Activated T-cell treated with anti-CD3 and anti-CD28 coated beads for 48 hours (primary cell): ENCODE measurements around the gene LRRC14B.
"Not testable (repeated sequence)": the region's sequence is repeated elsewhere in the genome, so short reads cannot be mapped to it uniquely, and the experiment has no call there.

Source experiments
- DNase-seq: peaks from one replicate; pipeline ENCODE4 v3.0.0-alpha.2; 2020; ENCODE audit warnings: low read depth

LRRC14B gene

GRCh38 chr5:160921-161802 is 30.1 kb upstream of the LRRC14B start:
- no peak for DNase-seq

DNA sequence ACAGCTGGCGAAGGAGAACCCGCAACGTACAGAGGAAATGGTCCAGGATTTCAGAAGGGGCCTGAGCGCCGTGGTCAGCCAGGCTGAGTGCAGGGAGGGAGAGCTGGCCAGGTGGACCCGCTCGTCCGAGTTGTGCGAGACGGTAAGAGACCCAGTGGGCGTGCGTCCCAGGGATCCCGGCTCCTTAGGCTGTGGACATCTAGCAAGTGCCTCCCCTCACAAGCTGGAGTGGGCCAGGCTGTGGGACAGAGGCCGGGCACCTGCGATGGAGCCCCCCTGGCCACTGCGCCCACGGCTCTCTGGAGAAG is 29.5 kb upstream of the LRRC14B start:
- no peak for DNase-seq

- no peak for DNase-seq
These were observed 29.1 kb upstream of the LRRC14B start for GRCh38 chr5:162190-162564.

DNA sequence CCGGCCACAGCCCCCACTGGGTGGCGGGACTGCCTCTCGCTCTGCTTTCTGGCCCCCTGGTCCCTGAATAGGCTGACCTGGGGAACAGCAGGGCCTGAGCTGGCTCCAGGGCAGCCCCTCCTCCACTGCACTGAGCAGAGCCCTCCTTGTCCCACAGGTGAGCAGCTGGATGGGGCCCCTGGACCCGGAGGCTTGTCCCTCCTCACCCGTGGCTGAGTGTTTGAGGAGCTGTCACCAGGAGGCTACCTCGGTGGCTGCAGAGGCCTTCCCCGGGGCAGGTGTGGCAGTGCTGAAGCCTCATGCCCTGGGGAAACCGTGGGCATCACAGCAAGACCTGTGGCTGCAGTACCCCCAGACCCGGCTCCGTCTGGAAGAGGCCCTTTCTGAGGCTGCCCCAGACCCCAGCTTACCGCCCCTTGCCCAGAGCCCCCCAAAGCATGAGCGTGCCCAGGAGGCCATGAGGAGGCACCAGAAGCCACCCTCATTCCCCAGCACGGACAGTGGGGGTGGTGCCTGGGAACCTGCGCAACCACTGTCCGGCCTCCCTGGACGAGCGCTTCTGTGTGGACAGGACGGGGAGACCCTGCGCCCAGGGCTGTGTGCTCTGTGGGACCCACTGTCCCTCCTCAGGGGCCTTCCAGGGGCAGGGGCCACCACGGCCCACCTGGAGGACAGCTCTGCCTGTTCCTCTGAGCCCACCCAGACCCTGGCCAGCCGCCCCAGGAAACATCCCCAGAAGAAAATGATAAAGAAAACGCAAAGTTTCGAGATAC is 28.5 kb upstream of the LRRC14B start:
- DNase-seq: no peak

DNA sequence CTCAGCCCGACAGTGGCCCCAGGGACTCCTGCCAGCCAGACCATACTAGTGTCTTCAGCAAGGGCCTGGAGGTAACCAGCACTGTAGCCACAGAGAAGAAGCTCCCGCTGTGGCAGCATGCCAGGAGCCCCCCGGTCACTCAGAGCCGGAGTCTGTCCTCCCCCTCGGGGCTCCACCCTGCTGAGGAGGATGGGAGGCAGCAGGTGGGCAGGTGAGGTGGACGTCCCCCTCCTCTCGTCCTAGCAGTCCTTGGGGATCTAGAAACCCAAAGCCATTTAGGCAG is 28.0 kb upstream of the LRRC14B start:
- DNase-seq: no peak

DNA sequence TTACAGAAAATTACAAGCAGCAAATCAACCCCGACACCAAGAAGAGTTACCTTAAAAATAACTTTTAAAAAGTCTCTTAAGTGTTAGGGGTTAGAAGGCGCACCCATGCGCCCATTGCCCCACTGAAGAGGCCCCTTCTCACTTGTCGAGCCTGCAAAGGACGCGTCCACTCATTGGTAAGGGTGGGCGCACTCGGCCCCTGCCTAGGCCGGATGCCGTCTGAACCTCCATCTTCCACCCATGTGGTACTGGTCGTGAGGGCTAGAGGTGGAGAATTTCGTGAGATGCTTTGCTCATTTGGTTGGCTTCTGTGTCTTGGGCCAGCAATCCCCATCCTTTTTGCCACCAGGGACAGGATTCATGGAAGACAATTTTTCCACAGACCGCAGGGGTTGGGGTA is 27.5 kb upstream of the LRRC14B start:
- no peak for DNase-seq

DNA sequence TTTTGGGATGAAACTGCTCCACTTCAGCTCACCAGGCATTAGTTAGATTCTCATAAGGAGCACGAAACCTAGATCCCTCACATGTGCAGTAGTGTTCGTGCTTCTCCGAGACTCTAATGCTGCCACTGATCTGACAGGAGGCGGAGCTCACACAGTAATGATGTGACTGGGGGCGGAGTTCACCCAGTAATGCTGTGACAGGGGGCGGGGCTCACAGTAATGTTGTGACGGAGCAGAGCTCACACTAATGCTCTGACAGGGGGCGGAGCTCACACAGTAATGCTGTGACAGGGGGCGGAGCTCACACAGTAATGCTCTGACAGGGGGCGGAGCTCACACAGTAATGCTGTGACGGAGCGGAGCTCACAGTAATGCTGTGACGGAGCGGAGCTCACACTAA is 27.1 kb upstream of the LRRC14B start:
- DNase-seq: no peak

DNA sequence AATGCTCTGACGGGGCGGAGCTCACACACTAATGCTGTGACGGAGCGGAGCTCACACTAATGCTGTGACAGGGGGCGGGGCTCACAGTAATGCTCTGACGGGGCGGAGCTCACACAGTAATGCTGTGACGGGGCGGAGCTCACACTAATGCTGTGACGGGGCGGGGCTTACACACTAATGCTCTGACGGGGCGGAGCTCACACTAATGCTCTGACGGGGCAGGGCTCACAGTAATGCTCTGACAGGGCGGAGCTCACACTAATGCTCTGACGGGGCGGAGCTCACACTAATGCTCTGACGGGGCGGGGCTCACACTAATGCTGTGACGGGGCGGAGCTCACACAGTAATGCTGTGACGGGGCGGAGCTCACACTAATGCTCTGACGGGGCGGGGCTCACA is 26.5 kb upstream of the LRRC14B start:
- DNase-seq: not testable (repeated sequence)

DNA sequence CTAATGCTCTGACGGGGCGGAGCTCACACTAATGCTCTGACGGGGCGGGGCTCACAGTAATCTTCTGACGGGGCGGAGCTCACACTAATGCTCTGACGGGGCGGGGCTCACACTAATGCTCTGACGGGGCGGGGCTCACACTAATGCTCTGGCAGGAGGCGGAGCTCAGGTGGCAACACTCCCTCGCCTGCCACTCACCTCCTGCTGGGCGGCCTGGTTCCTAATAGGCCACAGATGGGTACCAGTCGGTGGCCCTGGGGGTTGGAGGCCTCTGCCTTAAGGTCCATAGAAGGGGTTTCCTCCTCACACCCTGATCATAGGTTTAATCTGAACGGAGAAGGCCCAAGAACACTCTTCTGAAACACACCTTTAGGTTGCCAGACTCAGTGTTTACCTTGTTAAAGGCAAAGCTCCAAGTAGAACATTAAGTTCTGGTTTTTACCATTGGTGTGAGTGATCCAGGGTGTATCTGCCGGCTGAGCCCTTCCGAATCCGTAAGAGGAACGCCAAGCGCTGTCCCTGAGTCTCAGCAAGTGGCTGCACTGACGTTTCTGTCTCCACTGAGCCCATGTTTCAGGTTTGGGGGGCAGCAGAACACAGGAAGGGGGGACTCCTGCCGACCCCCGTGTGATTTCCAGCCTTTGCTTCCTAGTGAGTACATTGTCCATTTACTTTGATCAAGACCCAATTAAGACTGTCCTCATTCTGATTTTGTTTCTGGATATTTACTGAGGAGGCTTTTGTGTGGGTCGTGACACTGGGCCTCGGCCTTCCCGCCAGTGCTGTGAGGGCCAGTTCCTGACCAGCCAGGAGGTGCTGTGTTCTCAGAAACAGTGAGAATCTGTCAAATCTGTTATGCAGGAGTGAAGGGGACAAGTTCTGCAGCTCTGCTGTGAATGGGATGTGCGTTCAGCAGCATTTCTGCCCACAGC is 24.6 kb upstream of the LRRC14B start:
- no peak for DNase-seq

DNA sequence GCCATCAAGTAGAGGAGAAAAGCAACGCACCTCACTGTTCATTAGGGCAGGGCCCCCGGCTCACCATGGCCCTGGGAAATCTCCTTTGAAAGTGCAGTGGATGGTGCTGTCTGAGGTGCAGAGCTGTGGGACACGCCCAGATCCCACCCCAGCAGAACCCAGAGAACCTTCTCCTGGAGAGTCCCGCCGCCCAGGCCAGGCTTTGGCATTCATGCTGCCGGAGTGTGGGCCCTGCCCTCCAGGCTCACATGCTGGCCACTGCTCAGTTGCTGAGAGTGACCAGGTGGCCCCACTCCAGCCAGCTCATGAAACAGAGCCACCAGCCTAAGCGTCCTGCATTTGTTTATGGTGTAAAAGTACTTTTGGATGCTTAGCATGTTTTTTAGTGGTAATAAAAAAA is 23.8 kb upstream of the LRRC14B start:
- DNase-seq: no peak

- no peak for DNase-seq
These were observed 23.2 kb upstream of the LRRC14B start for GRCh38 chr5:167982-168660.

- DNase-seq: no peak
These were observed 22.1 kb upstream of the LRRC14B start for GRCh38 chr5:169071-169727.

DNA sequence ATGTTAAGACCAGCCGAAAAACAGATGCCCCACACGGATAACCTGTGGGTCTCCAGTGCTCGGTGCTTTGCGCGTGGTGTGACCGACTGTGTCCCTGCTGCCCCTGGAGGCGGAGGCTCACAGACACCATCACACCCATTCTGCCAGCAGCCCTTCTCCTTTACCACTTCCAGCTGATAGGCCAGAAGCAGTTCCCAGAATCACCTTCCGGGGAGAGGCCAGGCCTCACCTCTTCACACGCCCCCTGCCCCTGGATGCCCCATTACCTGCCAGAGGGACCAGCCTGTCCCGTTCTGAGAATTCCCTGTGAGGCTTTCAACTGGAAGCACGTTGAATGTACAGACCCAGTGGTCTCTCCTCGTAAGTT is 21.6 kb upstream of the LRRC14B start:
- no peak for DNase-seq

DNA sequence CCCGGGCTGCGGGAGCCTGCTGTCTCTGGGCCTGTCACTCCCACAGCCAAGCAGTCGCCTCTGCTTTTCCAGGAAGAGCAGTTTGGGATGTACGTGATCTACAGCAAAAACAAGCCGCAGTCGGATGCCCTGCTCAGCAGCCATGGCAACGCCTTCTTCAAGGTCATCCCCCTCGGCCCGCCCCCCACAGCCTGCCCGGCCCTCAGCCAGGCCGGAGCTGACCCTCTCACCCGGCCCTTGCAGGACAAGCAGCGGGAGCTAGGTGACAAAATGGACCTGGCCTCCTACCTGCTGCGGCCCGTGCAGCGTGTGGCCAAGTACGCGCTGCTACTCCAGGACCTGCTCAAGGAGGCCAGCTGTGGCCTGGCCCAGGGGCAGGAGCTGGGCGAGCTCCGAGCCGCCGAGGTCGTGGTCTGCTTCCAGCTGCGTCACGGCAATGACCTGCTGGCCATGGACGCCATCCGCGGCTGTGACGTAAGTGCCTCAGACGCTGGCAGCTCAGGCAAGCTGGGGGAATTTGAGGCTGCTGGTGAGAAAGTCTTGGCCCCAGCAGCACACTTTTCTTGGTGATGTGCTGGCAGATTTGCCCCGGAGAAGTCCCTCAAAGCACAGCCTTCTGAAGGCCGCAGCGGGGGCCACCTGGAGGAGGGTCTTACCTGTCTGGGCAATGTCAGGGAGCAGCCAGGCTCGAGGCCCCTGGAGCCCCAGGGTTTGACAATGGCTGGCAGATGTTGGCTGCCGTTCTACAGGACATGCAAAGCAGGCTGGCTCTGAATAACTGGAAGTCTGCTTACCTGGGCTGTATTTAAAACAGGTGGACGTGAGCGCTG is 20.1 kb upstream of the LRRC14B start:
- no peak for DNase-seq

- no peak for DNase-seq
These were observed 19.4 kb upstream of the LRRC14B start for GRCh38 chr5:171801-172331.

DNA sequence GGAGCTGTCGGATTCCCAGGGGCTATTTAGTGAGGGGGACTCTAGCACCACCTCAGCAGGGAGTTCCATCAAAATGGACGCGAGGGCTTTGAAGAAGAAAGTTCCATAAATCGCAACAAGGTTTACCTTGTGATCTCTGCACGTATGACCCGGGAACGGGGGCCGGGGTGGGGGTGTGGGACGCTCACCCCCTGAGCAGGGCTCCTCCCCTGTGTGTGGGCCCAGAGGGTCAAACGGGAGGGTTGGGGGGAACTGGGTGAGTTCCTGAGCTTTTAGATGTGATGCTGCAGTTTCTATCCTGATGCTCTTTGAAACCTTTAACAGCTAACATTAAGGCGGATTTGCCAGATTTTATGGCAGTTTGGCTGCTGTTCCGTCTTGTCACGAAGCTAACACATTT is 18.9 kb upstream of the LRRC14B start:
- DNase-seq: no peak

DNA sequence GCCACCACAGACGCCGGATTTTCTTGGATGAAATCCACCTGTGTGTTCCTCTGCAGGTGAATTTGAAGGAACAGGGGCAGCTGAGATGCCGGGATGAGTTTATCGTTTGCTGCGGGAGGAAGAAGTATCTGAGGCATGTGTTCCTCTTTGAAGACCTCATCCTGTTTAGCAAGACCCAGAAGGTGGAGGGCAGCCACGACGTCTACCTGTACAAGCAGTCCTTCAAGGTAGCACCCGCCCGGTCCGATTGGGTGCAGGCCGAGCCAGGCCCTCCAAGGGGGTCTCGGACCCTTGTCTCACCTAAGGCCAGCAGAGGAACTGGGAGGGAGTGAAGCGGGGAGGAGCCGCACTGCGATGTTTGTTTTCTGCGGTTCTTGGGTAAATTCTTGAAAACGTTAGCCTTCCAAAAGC is 18.4 kb upstream of the LRRC14B start:
- DNase-seq: no peak

DNA sequence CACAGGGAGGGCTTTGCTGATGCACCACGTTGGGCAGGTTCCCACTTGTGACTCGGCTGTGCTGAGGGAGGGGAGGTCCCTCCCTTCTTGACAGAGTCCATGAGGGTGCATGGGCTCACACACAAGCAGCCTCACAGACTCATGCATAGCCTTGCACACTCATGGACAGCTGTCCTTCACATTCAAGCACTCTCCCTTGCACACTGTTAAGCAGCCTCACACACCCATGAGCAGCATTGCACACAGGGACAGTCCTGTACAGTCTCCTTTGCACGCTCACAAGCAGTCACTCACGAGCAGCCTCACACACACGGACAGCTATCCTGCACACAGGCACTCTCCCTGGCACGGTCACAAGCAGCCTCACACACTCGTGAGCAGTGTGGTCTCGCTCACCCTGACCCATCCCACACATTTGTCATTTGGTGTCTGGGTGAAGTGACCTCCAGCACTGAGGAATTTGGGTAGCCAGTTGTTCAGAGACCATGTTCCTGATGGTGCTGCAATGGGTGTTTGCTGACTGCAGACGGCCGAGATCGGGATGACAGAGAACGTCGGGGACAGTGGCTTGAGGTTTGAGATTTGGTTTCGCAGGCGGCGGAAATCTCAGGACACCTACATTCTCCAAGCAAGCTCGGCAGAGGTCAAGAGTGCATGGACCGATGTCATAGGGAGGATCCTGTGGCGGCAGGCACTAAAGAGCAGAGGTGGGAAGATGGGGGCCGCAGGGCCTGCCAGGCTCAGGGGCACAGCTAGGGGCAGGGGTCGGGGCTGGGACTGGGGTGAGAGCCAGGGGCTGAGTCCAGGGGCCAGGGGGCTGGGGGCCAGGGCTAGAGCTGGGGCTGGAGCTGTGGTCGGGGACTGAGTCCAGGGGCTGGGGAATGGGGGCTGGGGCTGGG is 17.7 kb upstream of the LRRC14B start:
- no peak for DNase-seq

GRCh38 chr5:174291-174600 is 17.0 kb upstream of the LRRC14B start:
- DNase-seq: no peak
